ENCODE results near the gene TNS3. TPM values are rescaled to one million over a fixed set of nuclear protein-coding genes. Genes with fewer than 3 reads are reported as not detected.

Gene TNS3
- total RNA-seq, 1 donor from 2014 or later: 120 TPM

DNA sequence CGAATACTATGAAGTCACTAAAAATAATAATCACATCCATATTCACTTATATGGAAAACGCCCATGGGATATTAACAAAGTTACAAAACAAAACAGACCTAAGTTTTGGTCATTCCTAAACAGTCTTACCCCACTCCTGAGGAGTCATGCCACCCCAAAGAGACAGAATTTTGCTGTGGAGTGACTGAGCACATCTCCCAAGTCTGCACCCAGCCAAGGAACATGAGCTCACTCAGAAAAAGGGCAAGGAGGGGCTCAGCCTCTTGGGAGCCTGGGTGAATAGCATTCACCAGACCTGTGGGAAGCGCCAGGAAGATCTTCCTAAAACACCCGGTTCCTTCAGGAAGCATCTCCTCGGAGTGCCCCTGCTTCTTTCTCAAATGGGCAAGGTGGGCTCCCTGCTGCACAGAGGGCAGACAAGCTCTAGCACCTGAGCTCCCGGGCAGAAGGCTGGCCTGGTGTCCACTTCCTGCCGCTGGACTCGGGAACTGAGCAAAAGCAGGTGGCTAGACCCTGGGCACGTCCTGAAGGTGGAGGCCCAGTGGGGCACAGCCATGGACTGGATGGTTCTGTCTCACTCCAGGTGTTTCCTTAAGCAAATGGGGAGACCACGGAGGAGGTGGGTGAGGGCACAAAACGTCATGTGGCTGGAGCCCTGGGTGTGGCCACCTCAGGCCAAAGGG lies 31.0 kb downstream of the TNS3 start:
- H3K4me1 Mint-ChIP-seq (ENCODE audit: low read depth): peaks cover 19% of the 10 kb centered on the region
- peaks cover 10% of the 10 kb centered on the region for H3K36me3 Mint-ChIP-seq (ENCODE audit: insufficient read depth)

DNA sequence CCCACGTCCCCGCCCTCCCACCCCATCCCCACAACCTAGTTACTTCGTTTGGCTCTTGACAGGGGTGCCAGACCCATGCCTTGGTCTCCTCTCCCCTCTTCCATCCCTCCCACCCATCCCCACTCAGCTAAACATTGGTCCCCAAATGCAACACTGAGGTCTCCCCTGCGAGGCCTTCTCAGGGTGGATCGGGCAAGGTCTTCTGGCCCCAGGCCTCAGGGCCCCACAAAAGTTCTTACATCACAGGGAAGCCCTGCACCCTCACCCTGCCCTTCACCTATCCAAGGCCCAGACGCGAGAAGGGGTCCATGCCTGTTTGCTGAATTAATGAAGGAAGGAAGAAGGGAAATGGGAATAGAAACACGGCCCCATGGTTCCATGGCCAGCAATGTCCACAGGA lies 32.0 kb downstream of the TNS3 start:
- TF ChIP-seq, protein P1, sequence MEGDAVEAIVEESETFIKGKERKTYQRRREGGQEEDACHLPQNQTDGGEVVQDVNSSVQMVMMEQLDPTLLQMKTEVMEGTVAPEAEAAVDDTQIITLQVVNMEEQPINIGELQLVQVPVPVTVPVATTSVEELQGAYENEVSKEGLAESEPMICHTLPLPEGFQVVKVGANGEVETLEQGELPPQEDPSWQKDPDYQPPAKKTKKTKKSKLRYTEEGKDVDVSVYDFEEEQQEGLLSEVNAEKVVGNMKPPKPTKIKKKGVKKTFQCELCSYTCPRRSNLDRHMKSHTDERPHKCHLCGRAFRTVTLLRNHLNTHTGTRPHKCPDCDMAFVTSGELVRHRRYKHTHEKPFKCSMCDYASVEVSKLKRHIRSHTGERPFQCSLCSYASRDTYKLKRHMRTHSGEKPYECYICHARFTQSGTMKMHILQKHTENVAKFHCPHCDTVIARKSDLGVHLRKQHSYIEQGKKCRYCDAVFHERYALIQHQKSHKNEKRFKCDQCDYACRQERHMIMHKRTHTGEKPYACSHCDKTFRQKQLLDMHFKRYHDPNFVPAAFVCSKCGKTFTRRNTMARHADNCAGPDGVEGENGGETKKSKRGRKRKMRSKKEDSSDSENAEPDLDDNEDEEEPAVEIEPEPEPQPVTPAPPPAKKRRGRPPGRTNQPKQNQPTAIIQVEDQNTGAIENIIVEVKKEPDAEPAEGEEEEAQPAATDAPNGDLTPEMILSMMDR (IDR thresholded peaks at IDR 0.05; ENCODE audit: unreplicated experiment): no peak
- H3K36me3 Mint-ChIP-seq (ENCODE audit: insufficient read depth): peaks cover 6% of the 10 kb centered on the region
- H3K4me1 Mint-ChIP-seq (ENCODE audit: low read depth): peaks cover 19% of the 10 kb centered on the region
- no peaks in the 10 kb centered on the region for H3K27me3 Mint-ChIP-seq
- H3K4me3 Mint-ChIP-seq (ENCODE audit: low read depth): no peak overlapping the region
- peaks cover 2% of the 10 kb centered on the region for H3K9me3 Mint-ChIP-seq (ENCODE audit: low read depth)
- H3K27ac Mint-ChIP-seq: no peak overlapping the region
- no peak for DNase-seq (ENCODE audit: low spot score, unreplicated experiment)

More for the DNA sequence above, 31.0 kb downstream of the TNS3 start:
- Mint-ChIP-seq H3K9me3 (ENCODE audit: low read depth) (peaks cover 2% of the 10 kb centered on the region), H3K4me3 (ENCODE audit: low read depth) (no peak overlapping the region), H3K27me3 (no peaks in the 10 kb centered on the region), H3K27ac (no peak overlapping the region)
- no peak for DNase-seq (ENCODE audit: low spot score, unreplicated experiment)
- TF ChIP-seq, protein P1 (IDR thresholded peaks at IDR 0.05; ENCODE audit: unreplicated experiment): no peak

DNA sequence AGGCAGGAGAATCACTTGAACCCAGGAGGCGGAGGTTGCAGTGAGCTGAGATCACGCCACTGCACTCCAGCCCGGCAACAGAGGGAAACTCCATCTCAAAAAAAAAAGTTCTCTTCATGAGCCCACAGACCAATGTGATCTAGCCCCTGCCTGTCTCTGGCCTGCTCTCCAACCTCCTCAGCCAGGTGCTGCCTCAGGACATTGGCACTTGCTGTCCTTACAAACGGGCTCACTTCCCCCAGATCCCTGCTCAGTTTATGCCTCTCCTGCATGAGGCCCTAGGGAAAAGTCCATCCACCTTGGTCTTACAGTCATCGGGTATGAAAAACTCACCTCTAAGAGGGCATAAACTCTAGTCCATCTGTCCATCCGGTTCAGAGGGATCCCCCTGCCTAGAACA lies 32.5 kb downstream of the TNS3 start:
- TF ChIP-seq, protein P1 (IDR thresholded peaks at IDR 0.05; ENCODE audit: unreplicated experiment): no peak
- no peak for DNase-seq (ENCODE audit: low spot score, unreplicated experiment)
- Mint-ChIP-seq H3K4me1 (ENCODE audit: low read depth) (peaks cover 19% of the 10 kb centered on the region), H3K9me3 (ENCODE audit: low read depth) (peaks cover 2% of the 10 kb centered on the region), H3K36me3 (ENCODE audit: insufficient read depth) (peaks cover 9% of the 10 kb centered on the region), H3K27me3 (no peaks in the 10 kb centered on the region), H3K4me3 (ENCODE audit: low read depth) (no peak overlapping the region), H3K27ac (no peak overlapping the region)

DNA sequence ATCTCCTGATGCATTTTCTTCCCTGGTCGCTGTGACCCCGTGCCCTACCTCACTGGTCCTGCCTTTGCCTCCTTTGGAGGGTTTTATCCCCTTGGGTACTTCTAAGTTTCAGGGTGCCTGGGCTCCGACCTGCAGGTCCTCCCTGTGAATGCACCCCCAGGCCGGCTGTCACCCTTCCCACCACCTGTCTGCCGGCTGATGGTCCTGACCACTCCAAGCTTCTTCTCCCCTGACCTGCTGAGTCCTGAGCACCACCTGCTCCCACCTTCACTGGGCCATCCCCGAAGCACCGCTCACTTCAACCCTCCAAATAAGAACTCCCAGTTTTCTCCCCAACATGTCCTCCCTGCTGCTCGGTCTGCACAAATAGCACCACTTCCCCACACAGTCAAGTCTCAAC lies 33.4 kb downstream of the TNS3 start:
- no peak for DNase-seq (ENCODE audit: low spot score, unreplicated experiment)
- TF ChIP-seq, protein P1 (IDR thresholded peaks at IDR 0.05; ENCODE audit: unreplicated experiment): no peak
- peaks cover 19% of the 10 kb centered on the region for H3K4me1 Mint-ChIP-seq (ENCODE audit: low read depth)
- H3K27me3 Mint-ChIP-seq: no peaks in the 10 kb centered on the region
- H3K27ac Mint-ChIP-seq: no peak overlapping the region
- H3K9me3 Mint-ChIP-seq (ENCODE audit: low read depth): peaks cover 2% of the 10 kb centered on the region
- no peak overlapping the region for H3K4me3 Mint-ChIP-seq (ENCODE audit: low read depth)
- peaks cover 8% of the 10 kb centered on the region for H3K36me3 Mint-ChIP-seq (ENCODE audit: insufficient read depth)

DNA sequence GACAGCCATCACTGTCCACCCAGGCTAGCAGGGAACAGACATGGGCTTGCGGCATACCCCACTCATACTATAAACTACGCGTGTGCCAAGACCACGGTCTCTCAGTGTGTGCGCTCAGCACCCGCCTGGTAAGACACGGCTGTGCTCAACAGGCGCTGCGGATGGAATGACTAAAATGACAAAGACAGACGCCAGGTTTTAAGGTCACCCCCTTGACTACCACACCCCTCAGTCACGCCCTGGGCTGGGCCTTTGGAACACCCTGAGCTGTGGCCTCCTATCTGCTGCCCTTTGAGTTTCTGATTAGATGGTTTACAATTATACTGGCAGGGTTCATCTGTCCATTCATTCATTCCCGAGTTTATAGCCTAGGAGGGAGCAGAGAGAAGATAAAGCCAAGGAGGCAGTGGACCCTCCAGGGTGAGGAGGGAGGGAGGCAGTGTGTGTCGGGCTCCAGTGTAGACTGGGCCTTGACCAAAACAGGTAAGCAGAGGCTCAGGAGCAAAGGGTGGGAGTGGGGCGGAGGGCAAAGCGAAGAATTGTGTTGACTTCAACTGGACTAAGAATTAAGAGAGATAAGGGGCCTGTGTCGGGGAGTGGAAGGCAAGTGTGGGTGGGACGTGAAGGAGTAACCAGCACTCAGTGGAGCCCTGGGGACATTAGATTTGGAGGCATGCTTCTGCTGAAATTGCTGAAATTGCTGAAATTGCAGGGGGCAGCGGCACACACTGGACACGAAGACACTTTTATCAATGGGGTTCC lies 35.0 kb downstream of the TNS3 start:
- Mint-ChIP-seq H3K9me3 (ENCODE audit: low read depth) (no peaks in the 10 kb centered on the region), H3K27me3 (no peaks in the 10 kb centered on the region), H3K36me3 (ENCODE audit: insufficient read depth) (peaks cover 7% of the 10 kb centered on the region), H3K4me1 (ENCODE audit: low read depth) (peaks cover 16% of the 10 kb centered on the region), H3K27ac (peak overlapping the region; percentile 91), H3K4me3 (ENCODE audit: low read depth) (no peak overlapping the region)
- TF ChIP-seq, protein P1 (IDR thresholded peaks at IDR 0.05; ENCODE audit: unreplicated experiment): no peak
- DNase-seq (ENCODE audit: low spot score, unreplicated experiment): no peak

Measured in progenitor cell of endocrine pancreas (in vitro differentiated cells).